K562 (cell line): Measurements from ENCODE around the gene ATPAF2. TPM values are rescaled to one million over a fixed set of nuclear protein-coding genes. Genes with fewer than 3 reads are reported as not detected.

Source experiments
- CEBPB ChIP-seq: fragments of 450-650 bp; IDR thresholded peaks from 2 replicates; pipeline ENCODE4 v1.6.1; 2016; ENCODE audit warnings: missing genetic modification characterization, missing compliant biosample characterization
- CEBPG ChIP-seq, 3 experiments: fragments of 200-800 bp in 1 of 3; sonication (Bioruptor generic) in 1 of 3; sonication (generic) in 1 of 3; formaldehyde crosslinking in 1 of 3; IDR thresholded peaks in 2 of 3; conservative IDR thresholded peaks in 1 of 3; 2 replicates each; pipeline versions ENCODE4 v1.6.1 to v1.8.0; 2016 to 2022; ENCODE audit warnings: missing compliant biosample characterization in 2 of 3, missing genetic modification characterization in 2 of 3, mild to moderate bottlenecking in 1 of 3, missing genetic modification reagents in 1 of 3
- FUS ChIP-seq: fragments of 200-400 bp; formaldehyde crosslinking; optimal IDR thresholded peaks from 2 replicates; pipeline ENCODE3; 2017; ENCODE audit warnings: low read depth, low read length
- GTF2F1 ChIP-seq: IDR thresholded peaks from 2 replicates; pipeline ENCODE4 v1.6.1; 2011; ENCODE audit warnings: low read depth, low read length, improper control_type of control experiment
- HDAC3 ChIP-seq: fragments of 450-650 bp; IDR thresholded peaks from 2 replicates; pipeline ENCODE4 v1.6.1; 2018; ENCODE audit warnings: borderline replicate concordance, mild to moderate bottlenecking, moderate library complexity; ENCODE audit not compliant: partially characterized antibody
- SIX5 ChIP-seq, 2 experiments: IDR thresholded peaks; 2 replicates each; pipeline ENCODE4 v1.6.1; 2011; ENCODE audit warnings: low read length in 2 of 2, borderline replicate concordance in 1 of 2, low read depth in 1 of 2, mild to moderate bottlenecking in 1 of 2, moderate library complexity in 1 of 2; ENCODE audit not compliant: insufficient read depth in 1 of 2
- SNIP1 ChIP-seq: fragments of 450-650 bp; IDR thresholded peaks from 2 replicates; pipeline ENCODE4 v1.7.1; 2017; ENCODE audit warnings: low read depth, mild to moderate bottlenecking
- ZNF384 ChIP-seq: IDR thresholded peaks from 2 replicates; pipeline ENCODE4 v1.6.1; 2012; ENCODE audit warnings: low read depth, low read length, improper control_type of control experiment
- ZNF695 ChIP-seq: fragments of 450-650 bp; formaldehyde crosslinking; IDR thresholded peaks from 2 replicates; pipeline ENCODE4 v1.4.0; 2020; ENCODE audit warnings: mild to moderate bottlenecking, moderate library complexity
- ZNF79 ChIP-seq: fragments of 250-450 bp; sonication (Bioruptor Pico); IDR thresholded peaks from 2 replicates; pipeline ENCODE4 v1.4.0; 2020; ENCODE audit warnings: low read depth, mild to moderate bottlenecking, moderate library complexity
- polyA plus RNA-seq, 8 experiments: library from polyadenylated mRNA; depleted of rRNA in 4 of 8; stranded (reverse) in 5 of 8; unstranded in 3 of 8; fragments of >200 nt; fragmentation: Nextera tagmentation in 2 of 8; fragmentation: Illumina TruSeq in 1 of 8; extraction: Ambion mirVana in 2 of 8; extraction: Trizol in 1 of 8; gene quantifications; 2 replicates each; pipeline versions ENCODE4 v1.2.1 to v1.2.3, GENCODE V29; 2011 to 2014; ENCODE audit warnings: inconsistent platforms in 1 of 8, missing spikeins in 1 of 8
- total RNA-seq, 7 experiments: library from RNA; depleted of rRNA in 6 of 7; stranded (reverse); fragments of >200 nt in 6 of 7; fragmentation: Illumina TruSeq in 2 of 7; extraction: Trizol in 2 of 7; gene quantifications; 2 replicates each; pipeline versions ENCODE4 v1.2.1 to v1.2.3, GENCODE V29; 2011 to 2021; ENCODE audit warnings: low replicate concordance in 1 of 7
- TF ChIP-seq, protein P1 (sequence below): fragments of 150-350 bp; IDR thresholded peaks from 2 replicates; pipeline ENCODE4 v1.6.1; 2014; ENCODE audit warnings: low read depth, mild to moderate bottlenecking, low read length, borderline replicate concordance
- TF ChIP-seq, protein P2 (sequence below), 2 experiments: fragments of 450-650 bp in 1 of 2; IDR thresholded peaks; 2 replicates each; pipeline ENCODE4 v1.6.1; 2011 to 2017; ENCODE audit warnings: low read depth in 2 of 2, antibody characterized with exemption in 1 of 2, borderline replicate concordance in 1 of 2, low read length in 1 of 2, mild to moderate bottlenecking in 1 of 2, mixed read lengths in 1 of 2; ENCODE audit not compliant: control insufficient read depth in 1 of 2
- TF ChIP-seq, protein P3 (sequence below): fragments of 450-650 bp; formaldehyde crosslinking; IDR thresholded peaks from 2 replicates; pipeline ENCODE4 v1.4.0; 2022; ENCODE audit warnings: mild to moderate bottlenecking, moderate library complexity
- TF ChIP-seq, protein P4 (sequence below): sonication (generic); formaldehyde crosslinking; IDR thresholded peaks from 2 replicates; pipeline ENCODE4 v1.8.1; 2022; ENCODE audit warnings: missing genetic modification reagents

Gene ATPAF2
- total and polyA plus RNA-seq, 9 of the 15 experiments (the other 6 are each of a cell fraction or from before 2014, with no cell fraction given), result 2.1 to 19.2 (median 11.3) TPM

DNA sequence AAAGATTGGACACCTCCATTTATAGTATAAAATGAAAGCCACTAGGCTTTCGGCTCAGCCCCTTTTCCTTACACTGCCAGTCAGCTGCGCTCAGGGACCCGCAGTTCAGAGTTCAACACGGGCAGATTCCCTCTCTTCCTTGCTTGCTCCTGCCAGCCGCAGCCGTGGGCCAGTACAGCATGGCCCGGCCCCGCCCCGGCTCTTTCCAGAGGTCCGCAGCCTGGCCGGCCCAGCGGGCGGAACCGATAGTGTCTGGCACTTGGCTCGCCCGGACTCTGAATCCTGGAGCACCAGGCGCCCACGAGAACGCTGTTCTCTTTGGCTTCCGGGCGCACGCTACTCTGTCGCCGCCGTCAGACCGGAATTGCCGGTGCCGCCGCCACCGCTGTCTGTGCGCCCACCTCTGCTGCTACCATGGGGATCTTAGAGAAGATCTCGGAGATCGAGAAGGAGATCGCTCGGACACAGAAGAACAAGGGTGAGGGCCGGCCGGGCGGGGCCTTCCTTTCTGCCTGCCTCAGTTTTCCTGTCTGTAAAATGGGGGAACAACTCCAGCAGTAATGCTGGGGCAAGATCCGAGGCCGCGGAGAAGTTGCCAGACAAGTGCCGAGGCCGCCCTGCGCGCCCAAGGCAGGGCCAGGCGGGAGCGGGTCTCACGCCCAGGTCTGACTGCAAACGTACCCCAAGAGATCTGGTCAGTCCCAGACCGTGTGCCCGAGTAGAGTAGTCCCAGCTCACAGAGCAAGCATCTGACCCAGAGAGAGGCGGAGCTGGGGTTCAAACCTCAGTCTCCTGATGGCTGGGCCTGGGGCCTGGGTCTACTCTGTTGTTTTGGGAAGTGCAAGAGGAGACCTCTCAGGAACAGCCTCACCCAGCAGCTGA lies 48.9 kb upstream of the ATPAF2 start, which contains the start of gene DRG2 (continued):
- TF ChIP-seq, protein P1, sequence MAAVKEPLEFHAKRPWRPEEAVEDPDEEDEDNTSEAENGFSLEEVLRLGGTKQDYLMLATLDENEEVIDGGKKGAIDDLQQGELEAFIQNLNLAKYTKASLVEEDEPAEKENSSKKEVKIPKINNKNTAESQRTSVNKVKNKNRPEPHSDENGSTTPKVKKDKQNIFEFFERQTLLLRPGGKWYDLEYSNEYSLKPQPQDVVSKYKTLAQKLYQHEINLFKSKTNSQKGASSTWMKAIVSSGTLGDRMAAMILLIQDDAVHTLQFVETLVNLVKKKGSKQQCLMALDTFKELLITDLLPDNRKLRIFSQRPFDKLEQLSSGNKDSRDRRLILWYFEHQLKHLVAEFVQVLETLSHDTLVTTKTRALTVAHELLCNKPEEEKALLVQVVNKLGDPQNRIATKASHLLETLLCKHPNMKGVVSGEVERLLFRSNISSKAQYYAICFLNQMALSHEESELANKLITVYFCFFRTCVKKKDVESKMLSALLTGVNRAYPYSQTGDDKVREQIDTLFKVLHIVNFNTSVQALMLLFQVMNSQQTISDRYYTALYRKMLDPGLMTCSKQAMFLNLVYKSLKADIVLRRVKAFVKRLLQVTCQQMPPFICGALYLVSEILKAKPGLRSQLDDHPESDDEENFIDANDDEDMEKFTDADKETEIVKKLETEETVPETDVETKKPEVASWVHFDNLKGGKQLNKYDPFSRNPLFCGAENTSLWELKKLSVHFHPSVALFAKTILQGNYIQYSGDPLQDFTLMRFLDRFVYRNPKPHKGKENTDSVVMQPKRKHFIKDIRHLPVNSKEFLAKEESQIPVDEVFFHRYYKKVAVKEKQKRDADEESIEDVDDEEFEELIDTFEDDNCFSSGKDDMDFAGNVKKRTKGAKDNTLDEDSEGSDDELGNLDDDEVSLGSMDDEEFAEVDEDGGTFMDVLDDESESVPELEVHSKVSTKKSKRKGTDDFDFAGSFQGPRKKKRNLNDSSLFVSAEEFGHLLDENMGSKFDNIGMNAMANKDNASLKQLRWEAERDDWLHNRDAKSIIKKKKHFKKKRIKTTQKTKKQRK, result no peak
- TF ChIP-seq ZNF384, result no peak; the same call in 1 of the 2 replicates
- TF ChIP-seq, protein P2, sequence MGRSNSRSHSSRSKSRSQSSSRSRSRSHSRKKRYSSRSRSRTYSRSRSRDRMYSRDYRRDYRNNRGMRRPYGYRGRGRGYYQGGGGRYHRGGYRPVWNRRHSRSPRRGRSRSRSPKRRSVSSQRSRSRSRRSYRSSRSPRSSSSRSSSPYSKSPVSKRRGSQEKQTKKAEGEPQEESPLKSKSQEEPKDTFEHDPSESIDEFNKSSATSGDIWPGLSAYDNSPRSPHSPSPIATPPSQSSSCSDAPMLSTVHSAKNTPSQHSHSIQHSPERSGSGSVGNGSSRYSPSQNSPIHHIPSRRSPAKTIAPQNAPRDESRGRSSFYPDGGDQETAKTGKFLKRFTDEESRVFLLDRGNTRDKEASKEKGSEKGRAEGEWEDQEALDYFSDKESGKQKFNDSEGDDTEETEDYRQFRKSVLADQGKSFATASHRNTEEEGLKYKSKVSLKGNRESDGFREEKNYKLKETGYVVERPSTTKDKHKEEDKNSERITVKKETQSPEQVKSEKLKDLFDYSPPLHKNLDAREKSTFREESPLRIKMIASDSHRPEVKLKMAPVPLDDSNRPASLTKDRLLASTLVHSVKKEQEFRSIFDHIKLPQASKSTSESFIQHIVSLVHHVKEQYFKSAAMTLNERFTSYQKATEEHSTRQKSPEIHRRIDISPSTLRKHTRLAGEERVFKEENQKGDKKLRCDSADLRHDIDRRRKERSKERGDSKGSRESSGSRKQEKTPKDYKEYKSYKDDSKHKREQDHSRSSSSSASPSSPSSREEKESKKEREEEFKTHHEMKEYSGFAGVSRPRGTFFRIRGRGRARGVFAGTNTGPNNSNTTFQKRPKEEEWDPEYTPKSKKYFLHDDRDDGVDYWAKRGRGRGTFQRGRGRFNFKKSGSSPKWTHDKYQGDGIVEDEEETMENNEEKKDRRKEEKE (IDR thresholded peaks at IDR 0.05; ENCODE audit: borderline replicate concordance in 1 of 2, control insufficient read depth in 1 of 2, low read depth in 2 of 2, low read length in 1 of 2), result peak in 1 of 2 experiments; percentile 96; a peak in 2 of 4 replicates
- TF ChIP-seq ZNF79 (CRISPR knock-in tag), result no peak
- TF ChIP-seq, protein P3, sequence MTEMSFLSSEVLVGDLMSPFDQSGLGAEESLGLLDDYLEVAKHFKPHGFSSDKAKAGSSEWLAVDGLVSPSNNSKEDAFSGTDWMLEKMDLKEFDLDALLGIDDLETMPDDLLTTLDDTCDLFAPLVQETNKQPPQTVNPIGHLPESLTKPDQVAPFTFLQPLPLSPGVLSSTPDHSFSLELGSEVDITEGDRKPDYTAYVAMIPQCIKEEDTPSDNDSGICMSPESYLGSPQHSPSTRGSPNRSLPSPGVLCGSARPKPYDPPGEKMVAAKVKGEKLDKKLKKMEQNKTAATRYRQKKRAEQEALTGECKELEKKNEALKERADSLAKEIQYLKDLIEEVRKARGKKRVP (CRISPR knock-in tag), result no peak
- TF ChIP-seq SIX5 (IDR thresholded peaks at IDR 0.05; ENCODE audit: borderline replicate concordance in 1 of 2, insufficient read depth in 1 of 2, low read depth in 1 of 2, low read length in 2 of 2), result peak; percentile 15 to 37; a peak in 1 of 4 replicates
- TF ChIP-seq SNIP1, result no peak
- TF ChIP-seq FUS, result no peak
- peak; percentile 65 for TF ChIP-seq HDAC3
- peak; percentile 48; the same call in 1 of the 2 replicates for TF ChIP-seq GTF2F1
- no peak for TF ChIP-seq CEBPB
- no peak for TF ChIP-seq ZNF695 (CRISPR knock-in tag)
- no peak for TF ChIP-seq CEBPG (CRISPR knock-in tag; IDR thresholded peaks at IDR 0.05)
- TF ChIP-seq CEBPG (tag; conservative IDR thresholded peaks at IDR 0.05 in 1 of 2, IDR thresholded peaks at IDR 0.05 in 1 of 2), result no peak
- TF ChIP-seq, protein P4, sequence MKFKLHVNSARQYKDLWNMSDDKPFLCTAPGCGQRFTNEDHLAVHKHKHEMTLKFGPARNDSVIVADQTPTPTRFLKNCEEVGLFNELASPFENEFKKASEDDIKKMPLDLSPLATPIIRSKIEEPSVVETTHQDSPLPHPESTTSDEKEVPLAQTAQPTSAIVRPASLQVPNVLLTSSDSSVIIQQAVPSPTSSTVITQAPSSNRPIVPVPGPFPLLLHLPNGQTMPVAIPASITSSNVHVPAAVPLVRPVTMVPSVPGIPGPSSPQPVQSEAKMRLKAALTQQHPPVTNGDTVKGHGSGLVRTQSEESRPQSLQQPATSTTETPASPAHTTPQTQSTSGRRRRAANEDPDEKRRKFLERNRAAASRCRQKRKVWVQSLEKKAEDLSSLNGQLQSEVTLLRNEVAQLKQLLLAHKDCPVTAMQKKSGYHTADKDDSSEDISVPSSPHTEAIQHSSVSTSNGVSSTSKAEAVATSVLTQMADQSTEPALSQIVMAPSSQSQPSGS (CRISPR knock-in tag), result no peak
